K562 (cell line): ENCODE measurements around the gene CCDC60. TPM values are rescaled to one million over a fixed set of nuclear protein-coding genes. Genes with fewer than 3 reads are reported as not detected.

Experiments used
- ATAC-seq: fragments of 200-7000 bp; cut with Tn5 transposase; 3 replicates; pipeline ENCODE4 v1.9.1; 2020; ENCODE audit warnings: moderate library complexity
- BruUV-seq: library from RNA; stranded (reverse); fragments of 400-500 nt; replicated peaks from 2 replicates; lab custom pipeline; 2021; lab: Mats Ljungman, UMichigan
- CTCF ChIA-PET: fragments of 300-600 bp; formaldehyde crosslinking; extraction: SDS; loops from one replicate; lab custom pipeline; 2021; ENCODE audit warnings: low intra/inter-chr PET ratio; lab: Yijun Ruan, JAX
- POLR2A ChIA-PET: fragments of 300-600, 350-650 bp; sonication (Branson Sonifier 250); formaldehyde crosslinking; extraction: SDS; loops from one replicate; lab custom pipeline; 2021; ENCODE audit warnings: antibody characterized with exemption, inconsistent platforms; lab: Yijun Ruan, JAX
- DNase-seq, 4 experiments: peaks; one replicate each; pipeline versions ENCODE4 v3.0.0 to v3.0.0-alpha.2; 2011 to 2018; ENCODE audit warnings: low spot score in 3 of 4, mixed read lengths in 3 of 4; ENCODE audit errors: extremely low read depth in 1 of 4
- FAIRE-seq: peaks from 2 replicates; lab custom pipeline; 2011; peaks lifted over from hg19 to GRCh38; lab: Jason Lieb, UNC
- H2AFZ ChIP-seq: 2 replicates; pipeline ENCODE4 v1.6.0; 2011; ENCODE audit warnings: low read depth, low read length, control low read depth, inconsistent platforms
- H3K27ac ChIP-seq: fragments of 200-600 bp; 3 replicates; pipeline ENCODE4 v1.8.0; 2011; ENCODE audit warnings: low read depth, mild to moderate bottlenecking, control low read depth, inconsistent platforms, low read length, moderate library complexity, mixed read lengths; ENCODE audit errors: extremely low read depth
- H3K27me3 ChIP-seq, 2 experiments: fragments of 300-600 bp in 1 of 2; 2 replicates in 1 of 2; 3 replicates in 1 of 2; pipeline versions ENCODE4 v1.6.0 to v1.8.0; 2011; ENCODE audit warnings: inconsistent platforms in 2 of 2, low read length in 2 of 2, mild to moderate bottlenecking in 1 of 2, mixed read lengths in 1 of 2, moderate library complexity in 1 of 2; ENCODE audit not compliant: control insufficient read depth in 2 of 2, insufficient read depth in 2 of 2
- H3K36me3 ChIP-seq: fragments of 300-600 bp; 3 replicates; pipeline ENCODE4 v1.8.0; 2011; ENCODE audit warnings: mild to moderate bottlenecking, low read length, inconsistent platforms; ENCODE audit not compliant: control insufficient read depth, insufficient read depth
- H3K4me1 ChIP-seq, 2 experiments: fragments of 200-600 bp in 1 of 2; replicated peaks in 1 of 2; 2 replicates in 1 of 2; 3 replicates in 1 of 2; pipeline versions ENCODE4 v1.5.1 to v1.8.0; 2011; ENCODE audit warnings: inconsistent platforms in 2 of 2, low read length in 2 of 2, mild to moderate bottlenecking in 1 of 2, mixed read lengths in 1 of 2, moderate library complexity in 1 of 2; ENCODE audit not compliant: control insufficient read depth in 2 of 2, insufficient read depth in 2 of 2
- H3K4me2 ChIP-seq: 2 replicates; pipeline ENCODE4 v1.6.1; 2011; ENCODE audit warnings: low read length, control low read depth, inconsistent platforms, mixed read lengths; ENCODE audit not compliant: insufficient read depth
- H3K4me3 ChIP-seq: fragments of 200-600 bp; sonication (generic), shearing (Covaris generic); 2 replicates; pipeline ENCODE4 v1.5.1; 2016; ENCODE audit warnings: control low read depth, inconsistent platforms
- H3K79me2 ChIP-seq: fragments of 200-600 bp; 3 replicates; pipeline ENCODE4 v1.8.0; 2011; ENCODE audit warnings: low read length, inconsistent platforms; ENCODE audit not compliant: control insufficient read depth, insufficient read depth
- H3K9ac ChIP-seq, 2 experiments: 2 replicates each; pipeline versions ENCODE4 v1.6.0 to v1.6.1; 2011; ENCODE audit warnings: low read depth in 2 of 2, low read length in 2 of 2, control low read depth in 1 of 2, inconsistent platforms in 1 of 2, mild to moderate bottlenecking in 1 of 2, mixed read lengths in 1 of 2; ENCODE audit not compliant: insufficient read depth in 1 of 2
- H3K9me1 ChIP-seq: one replicate; pipeline ENCODE4 v1.6.0; 2011; ENCODE audit warnings: inconsistent platforms, mild to moderate bottlenecking, low read length, moderate library complexity; ENCODE audit not compliant: control insufficient read depth, insufficient read depth
- H3K9me3 ChIP-seq: replicated peaks from 2 replicates; pipeline ENCODE4 v1.5.1; 2011; ENCODE audit warnings: low read depth, low read length, inconsistent platforms; ENCODE audit not compliant: control insufficient read depth, insufficient read depth
- H4K20me1 ChIP-seq: replicated peaks from 2 replicates; pipeline ENCODE4 v1.6.1; 2011; ENCODE audit warnings: low read length, inconsistent platforms, mixed read lengths; ENCODE audit not compliant: control insufficient read depth, insufficient read depth
- ARID1B ChIP-seq: fragments of 450-650 bp; IDR thresholded peaks from 2 replicates; pipeline ENCODE4 v1.6.1; 2016; ENCODE audit warnings: antibody characterized with exemption, mild to moderate bottlenecking, inconsistent platforms
- CCNT2 ChIP-seq: IDR thresholded peaks from 2 replicates; pipeline ENCODE4 v1.6.1; 2011; ENCODE audit warnings: borderline replicate concordance, low read depth, mild to moderate bottlenecking, moderate library complexity, mixed read lengths, low read length; ENCODE audit not compliant: insufficient read length; ENCODE audit errors: extremely low read depth
- E2F5 ChIP-seq: sonication (generic); formaldehyde crosslinking; IDR thresholded peaks from 2 replicates; pipeline ENCODE4 v1.8.0; 2022; ENCODE audit warnings: mild to moderate bottlenecking, missing genetic modification reagents
- ETS2 ChIP-seq: IDR thresholded peaks from 2 replicates; pipeline ENCODE4 v1.6.1; 2016; ENCODE audit warnings: borderline replicate concordance, missing genetic modification characterization, mild to moderate bottlenecking, moderate library complexity, missing compliant biosample characterization; ENCODE audit not compliant: poor library complexity, severe bottlenecking
- GABPB1 ChIP-seq: sonication (generic); formaldehyde crosslinking; IDR thresholded peaks from 2 replicates; pipeline ENCODE4 v1.8.0; 2022; ENCODE audit warnings: mild to moderate bottlenecking, missing genetic modification reagents
- KAT7 ChIP-seq: sonication (generic); formaldehyde crosslinking; IDR thresholded peaks from 2 replicates; pipeline ENCODE4 v1.8.0; 2022; ENCODE audit warnings: missing genetic modification reagents, mild to moderate bottlenecking, borderline replicate concordance
- MTA1 ChIP-seq: fragments of 450-650 bp; IDR thresholded peaks from 2 replicates; pipeline ENCODE4 v1.6.1; 2017; ENCODE audit warnings: borderline replicate concordance
- POLR3A ChIP-seq: IDR thresholded peaks from 2 replicates; pipeline ENCODE4 v1.6.1; 2011; ENCODE audit warnings: borderline replicate concordance, mild to moderate bottlenecking, moderate library complexity; ENCODE audit not compliant: insufficient read length, insufficient read depth; ENCODE audit errors: extremely low read depth
- PRMT5 ChIP-seq: sonication (generic); formaldehyde crosslinking; IDR thresholded peaks from 2 replicates; pipeline ENCODE4 v1.5.0; 2020; ENCODE audit warnings: missing genetic modification reagents
- RFX5 ChIP-seq: IDR thresholded peaks from 2 replicates; pipeline ENCODE4 v1.6.1; 2011; ENCODE audit warnings: low read depth, mild to moderate bottlenecking, improper control_type of control experiment, low read length
- SIRT6 ChIP-seq: IDR thresholded peaks from one replicate; pipeline ENCODE4 v1.6.1; 2012; ENCODE audit warnings: low read depth, mild to moderate bottlenecking, control low read depth, inconsistent platforms, low read length, moderate library complexity
- SRF ChIP-seq, 2 experiments: fragments of 250-450, 450-650 bp in 1 of 2; sonication (Bioruptor Pico) in 1 of 2; sonication (generic) in 1 of 2; formaldehyde crosslinking; IDR thresholded peaks; 2 replicates each; pipeline versions ENCODE4 v1.5.0 to v1.5.1; 2020 to 2022; ENCODE audit warnings: mild to moderate bottlenecking in 1 of 2, missing genetic modification reagents in 1 of 2
- SRSF9 ChIP-seq: fragments of 200-400 bp; formaldehyde crosslinking; IDR thresholded peaks from 2 replicates; pipeline ENCODE4 v1.6.1; 2017; ENCODE audit warnings: low read depth, low read length, borderline replicate concordance
- ZNF445 ChIP-seq: fragments of 250-450 bp; sonication (Bioruptor Pico); IDR thresholded peaks from 2 replicates; pipeline ENCODE4 v1.4.0; 2020; ENCODE audit warnings: low read depth, mild to moderate bottlenecking, moderate library complexity
- WGBS: fragments of 100-300 bp; shearing (Covaris generic); methylation state at CpG from one replicate; pipeline ENCODE4 v1.1.6; 2016; ENCODE audit warnings: low coverage, mixed read lengths; ENCODE audit not compliant: insufficient coverage; ENCODE audit errors: missing lambda C conversion rate; 5-methylcytosine and 5-hydroxymethylcytosine counted together
- in situ Hi-C: fragments of 300-500 bp; cut with MboI; formaldehyde crosslinking; loops from 4 replicates; pipeline ENCODE4 v1.15.0; 2018; ENCODE audit warnings: inconsistent platforms, mixed read lengths
- intact Hi-C: fragments of 100-400 bp; cut with micrococcal nuclease; formaldehyde crosslinking; loops from 2 replicates; pipeline ENCODE4 v1.14.2; 2022
- polyA plus RNA-seq, 8 experiments: library from polyadenylated mRNA; depleted of rRNA in 4 of 8; stranded (reverse) in 5 of 8; unstranded in 3 of 8; fragments of >200 nt; fragmentation: Nextera tagmentation in 2 of 8; fragmentation: Illumina TruSeq in 1 of 8; extraction: Ambion mirVana in 2 of 8; extraction: Trizol in 1 of 8; gene quantifications; 2 replicates each; pipeline versions ENCODE4 v1.2.1 to v1.2.3, GENCODE V29; 2011 to 2014; ENCODE audit warnings: inconsistent platforms in 1 of 8, missing spikeins in 1 of 8
- total RNA-seq, 7 experiments: library from RNA; depleted of rRNA in 6 of 7; stranded (reverse); fragments of >200 nt in 6 of 7; fragmentation: Illumina TruSeq in 2 of 7; extraction: Trizol in 2 of 7; gene quantifications; 2 replicates each; pipeline versions ENCODE4 v1.2.1 to v1.2.3, GENCODE V29; 2011 to 2021; ENCODE audit warnings: low replicate concordance in 1 of 7

CCDC60 gene
- total and polyA plus RNA-seq, 9 of the 15 experiments (the other 6 are each of a cell fraction or from before 2014, with no cell fraction given): not detected

GRCh38 chr12:119415714-119416113 lies 81.2 kb downstream of the CCDC60 start:
- ChIA-PET CTCF (no interaction called here), POLR2A (interaction anchor here (0.7 kb wide), 1 partner anchor 8 kb away, joined by 3 read pairs; no protein-coding TSS in a partner anchor)
- Histone ChIP-seq H3K4me2 (no peak overlapping the region), H2AFZ (no peak overlapping the region), H3K79me2 (no peaks in the 10 kb centered on the region), H3K4me1 (no peaks in the 10 kb centered on the region), H3K36me3 (no peaks in the 10 kb centered on the region), H4K20me1 (0 out of 2 replicates have a peak, but pooled peaks cover 3% of the 10 kb centered on the region), H3K4me3 (no peak overlapping the region), H3K27me3 (no peaks in the 10 kb centered on the region; a peak in 1 of 5 replicates), H3K9me1 (no peaks in the 10 kb centered on the region), H3K9ac (no peak overlapping the region), H3K27ac (no peak overlapping the region), H3K9me3 (no peaks in the 10 kb centered on the region)
- no TSS peak for BruUV-seq
- intact Hi-C loops (no loop called here), in situ Hi-C loops (no loop called here)
- 0% methylated on average over 3 of the region's 3 CpGs for WGBS
- FAIRE-seq (no peak), ATAC-seq (no peak), DNase-seq (no peak)
- no peak for TF ChIP-seq CCNT2
- TF ChIP-seq E2F5 (CRISPR knock-in tag): no peak
- TF ChIP-seq MTA1: no peak
- TF ChIP-seq SIRT6: no peak
- TF ChIP-seq SRSF9: no peak
- no peak for TF ChIP-seq PRMT5 (CRISPR knock-in tag)
- TF ChIP-seq SRF (CRISPR knock-in tag; IDR thresholded peaks at IDR 0.05): no peak
- TF ChIP-seq POLR3A: no peak
- TF ChIP-seq RFX5: no peak
- TF ChIP-seq GABPB1 (CRISPR knock-in tag): no peak
- no peak for TF ChIP-seq KAT7 (CRISPR knock-in tag)
- TF ChIP-seq ETS2: no peak
- TF ChIP-seq ARID1B: no peak
- no peak for TF ChIP-seq ZNF445 (CRISPR knock-in tag)
